Measurements from ENCODE around the gene DCTN3. TPM values are rescaled to one million over a fixed set of nuclear protein-coding genes. Genes with fewer than 3 reads are reported as not detected.

Gene DCTN3
- polyA plus RNA-seq, 2 donors, result 44.4 to 112 TPM

GRCh38 chr9:34656992-34657391 is 36.7 kb upstream of the DCTN3 start:
- H3K9me3 ChIP-seq (ENCODE audit: control insufficient read depth in 2 of 2, insufficient read depth in 1 of 2, low read depth in 1 of 2, low read length in 1 of 2), result no peaks in the 10 kb centered on the region
- no peak overlapping the region for H3K4me3 ChIP-seq (ENCODE audit: low read depth in 1 of 2, low read length in 2 of 2)
- peaks cover 4 to 35% of the 10 kb centered on the region in 2 donors for H3K4me1 ChIP-seq (ENCODE audit: control insufficient read depth in 2 of 2, insufficient read depth in 2 of 2, low read length in 1 of 2)
- WGBS, 2 donors, result 80 to 85% methylated on average over 5 of the region's 5 CpGs
- no peaks in the 10 kb centered on the region for H3K27me3 ChIP-seq (ENCODE audit: control insufficient read depth in 1 of 2, insufficient read depth in 2 of 2, low read length in 2 of 2)
- H3K27ac ChIP-seq (ENCODE audit: low read depth in 2 of 2, low read length in 1 of 2), result no peak overlapping the region
- H3K36me3 ChIP-seq (ENCODE audit: control insufficient read depth in 2 of 2, insufficient read depth in 2 of 2, low read length in 1 of 2), result peaks cover 0 to 2% of the 10 kb centered on the region in 2 donors

- WGBS, 2 donors, result 69 to 72% methylated on average over 5 of the region's 5 CpGs
- Histone ChIP-seq H3K27ac (ENCODE audit: low read depth in 2 of 2, low read length in 1 of 2) (peak overlapping the region in 1 of 2 donors; percentile 50), H3K36me3 (ENCODE audit: control insufficient read depth in 2 of 2, insufficient read depth in 2 of 2, low read length in 1 of 2) (peaks cover 0 to 3% of the 10 kb centered on the region in 2 donors), H3K27me3 (ENCODE audit: control insufficient read depth in 1 of 2, insufficient read depth in 2 of 2, low read length in 2 of 2) (no peaks in the 10 kb centered on the region), H3K9me3 (ENCODE audit: control insufficient read depth in 2 of 2, insufficient read depth in 1 of 2, low read depth in 1 of 2, low read length in 1 of 2) (no peaks in the 10 kb centered on the region), H3K4me3 (ENCODE audit: low read depth in 1 of 2, low read length in 2 of 2) (no peak overlapping the region), H3K4me1 (ENCODE audit: control insufficient read depth in 2 of 2, insufficient read depth in 2 of 2, low read length in 1 of 2) (peaks cover 3 to 35% of the 10 kb centered on the region in 2 donors)
These were observed 35.1 kb upstream of the DCTN3 start for GRCh38 chr9:34655394-34655793.

- Histone ChIP-seq H3K9me3 (ENCODE audit: control insufficient read depth in 2 of 2, insufficient read depth in 1 of 2, low read depth in 1 of 2, low read length in 1 of 2) (no peaks in the 10 kb centered on the region), H3K27ac (ENCODE audit: low read depth in 2 of 2, low read length in 1 of 2) (peak overlapping the region; percentile 43 to 63), H3K27me3 (ENCODE audit: control insufficient read depth in 1 of 2, insufficient read depth in 2 of 2, low read length in 2 of 2) (no peaks in the 10 kb centered on the region), H3K4me1 (ENCODE audit: control insufficient read depth in 2 of 2, insufficient read depth in 2 of 2, low read length in 1 of 2) (peaks cover 0 to 29% of the 10 kb centered on the region in 2 donors), H3K36me3 (ENCODE audit: control insufficient read depth in 2 of 2, insufficient read depth in 2 of 2, low read length in 1 of 2) (peaks cover 0 to 7% of the 10 kb centered on the region in 2 donors), H3K4me3 (ENCODE audit: low read depth in 1 of 2, low read length in 2 of 2) (no peak overlapping the region)
- WGBS, 2 donors, result 24 to 25% methylated on average over 11 of the region's 11 CpGs
These were observed 34.2 kb upstream of the DCTN3 start for GRCh38 chr9:34654323-34655051.

DNA sequence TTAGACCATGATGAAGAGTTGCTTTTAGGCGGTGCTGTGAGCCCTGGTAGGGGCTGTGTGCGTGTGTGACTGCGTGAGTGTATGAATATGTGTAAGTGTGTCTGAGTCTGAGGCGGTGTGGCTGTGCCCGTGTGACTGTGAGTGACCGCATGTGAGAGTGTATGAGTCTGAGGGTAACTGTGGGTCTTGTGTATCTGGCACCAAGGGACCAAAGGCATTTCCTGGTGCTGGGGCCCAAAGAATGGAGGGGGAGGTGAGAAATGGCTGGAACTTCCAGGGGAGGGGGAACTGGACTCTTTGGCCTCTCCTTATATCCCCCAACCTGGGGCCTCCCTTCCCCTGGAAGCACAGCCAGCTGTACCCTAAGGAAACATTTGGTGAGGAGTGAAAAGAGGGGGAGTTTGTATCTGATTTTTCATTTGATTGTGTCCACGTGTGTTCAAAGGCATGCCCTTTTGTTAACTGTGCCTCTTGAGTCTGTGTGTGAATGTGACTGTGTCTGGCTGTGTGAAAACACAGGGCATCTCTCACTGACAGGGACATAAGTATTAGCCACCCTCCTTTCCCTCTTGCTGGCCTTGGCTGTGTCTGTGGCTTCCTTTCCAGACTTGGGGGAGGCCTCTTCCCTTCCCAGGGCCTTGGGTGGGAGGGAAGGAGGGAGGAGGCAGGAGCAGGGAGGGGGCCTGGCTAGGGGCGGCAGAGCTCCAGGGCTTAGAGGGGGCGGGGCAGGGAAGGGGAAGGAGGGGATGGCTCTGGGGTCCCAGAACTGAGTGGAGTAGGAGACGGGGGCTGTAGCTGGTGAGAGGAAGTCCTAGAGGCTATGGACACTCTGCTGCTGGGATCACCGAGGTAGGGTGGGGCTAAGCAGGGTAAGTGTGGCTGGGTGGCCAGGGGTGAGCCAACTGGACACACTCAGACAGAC is 33.1 kb upstream of the DCTN3 start:
- peak overlapping the region; percentile 20 to 43 for H3K27ac ChIP-seq (ENCODE audit: low read depth in 2 of 2, low read length in 1 of 2)
- H3K9me3 ChIP-seq (ENCODE audit: control insufficient read depth in 2 of 2, insufficient read depth in 1 of 2, low read depth in 1 of 2, low read length in 1 of 2), result no peaks in the 10 kb centered on the region
- H3K4me3 ChIP-seq (ENCODE audit: low read depth in 1 of 2, low read length in 2 of 2), result no peak overlapping the region
- no peaks in the 10 kb centered on the region for H3K27me3 ChIP-seq (ENCODE audit: control insufficient read depth in 1 of 2, insufficient read depth in 2 of 2, low read length in 2 of 2)
- 52 to 57% methylated on average over 11 of the region's 11 CpGs for WGBS, 2 donors
- H3K36me3 ChIP-seq (ENCODE audit: control insufficient read depth in 2 of 2, insufficient read depth in 2 of 2, low read length in 1 of 2), result peaks cover 0 to 14% of the 10 kb centered on the region in 2 donors
- H3K4me1 ChIP-seq (ENCODE audit: control insufficient read depth in 2 of 2, insufficient read depth in 2 of 2, low read length in 1 of 2), result peaks cover 0 to 29% of the 10 kb centered on the region in 2 donors

DNA sequence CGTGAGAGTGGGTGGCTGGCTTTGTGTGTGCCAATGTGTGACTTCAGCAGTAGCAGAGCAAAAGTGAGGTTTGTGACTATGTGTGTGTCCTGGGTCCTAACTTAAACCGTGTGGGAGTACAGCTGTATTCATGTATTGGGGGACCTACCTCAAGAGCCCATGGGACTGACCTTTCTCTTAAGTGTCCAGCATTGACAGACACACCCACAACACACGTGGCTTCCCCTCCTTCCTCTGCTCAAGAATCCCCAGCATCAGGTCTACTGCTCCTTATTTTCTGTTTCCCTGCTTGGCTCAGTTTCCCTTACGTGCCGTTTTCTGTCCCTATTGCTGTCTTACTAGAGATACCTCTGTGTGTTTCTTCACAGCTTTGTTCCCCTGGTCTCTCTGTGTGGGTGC is 32.3 kb upstream of the DCTN3 start:
- WGBS, 2 donors, result 25 to 39% methylated on average over 5 of the region's 5 CpGs
- Histone ChIP-seq H3K27me3 (ENCODE audit: control insufficient read depth in 1 of 2, insufficient read depth in 2 of 2, low read length in 2 of 2) (no peaks in the 10 kb centered on the region), H3K36me3 (ENCODE audit: control insufficient read depth in 2 of 2, insufficient read depth in 2 of 2, low read length in 1 of 2) (peaks cover 0 to 16% of the 10 kb centered on the region in 2 donors), H3K9me3 (ENCODE audit: control insufficient read depth in 2 of 2, insufficient read depth in 1 of 2, low read depth in 1 of 2, low read length in 1 of 2) (no peaks in the 10 kb centered on the region), H3K27ac (ENCODE audit: low read depth in 2 of 2, low read length in 1 of 2) (peak overlapping the region; percentile 74 to 81), H3K4me3 (ENCODE audit: low read depth in 1 of 2, low read length in 2 of 2) (peak overlapping the region; percentile 25 to 34), H3K4me1 (ENCODE audit: control insufficient read depth in 2 of 2, insufficient read depth in 2 of 2, low read length in 1 of 2) (peaks cover 3 to 35% of the 10 kb centered on the region in 2 donors)

DNA sequence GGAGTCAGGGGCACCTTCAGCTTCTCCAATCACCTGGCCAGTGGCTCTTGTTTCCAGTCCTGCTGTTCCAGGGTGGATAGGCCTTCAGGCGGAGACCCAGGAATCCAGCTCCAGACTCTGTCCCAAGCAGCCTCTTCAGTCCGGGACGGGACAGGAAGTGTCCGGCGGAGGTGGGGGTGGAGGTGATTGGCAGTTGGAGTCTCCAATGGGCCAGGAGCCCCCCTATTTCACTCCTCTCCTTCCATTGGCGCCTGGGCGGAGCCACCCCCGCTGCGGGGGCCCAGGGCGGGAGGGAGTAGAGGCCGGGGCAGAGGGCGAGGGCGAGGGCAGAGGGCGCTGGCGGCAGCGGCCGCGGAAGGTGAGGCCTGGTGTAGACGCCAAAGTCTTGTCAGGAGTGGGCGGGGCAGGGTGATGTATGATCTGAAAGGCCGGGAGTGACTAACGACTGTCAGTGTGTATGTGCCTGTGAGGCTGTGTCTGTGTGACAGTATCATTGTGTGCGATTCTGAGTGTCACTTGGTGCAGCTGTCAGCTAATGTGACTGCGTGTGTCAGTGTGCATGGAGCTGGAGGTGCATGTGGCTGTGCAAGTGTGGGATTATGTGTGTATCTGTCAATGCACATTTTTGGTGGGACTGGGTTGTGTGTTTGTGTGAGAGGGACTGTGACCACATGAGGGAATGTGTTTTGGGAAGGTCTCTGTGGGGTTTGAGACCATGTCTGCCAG is 31.7 kb upstream of the DCTN3 start, which contains the start of gene IL11RA:
IL11RA (plus strand) TSS at position 310 of the 726 bp plus-strand sequence. CDS start 3,033 bp downstream, outside the sequence.
- Histone ChIP-seq H3K4me1 (ENCODE audit: control insufficient read depth in 2 of 2, insufficient read depth in 2 of 2, low read length in 1 of 2) (peaks cover 7 to 41% of the 10 kb centered on the region in 2 donors), H3K9me3 (ENCODE audit: control insufficient read depth in 2 of 2, insufficient read depth in 1 of 2, low read depth in 1 of 2, low read length in 1 of 2) (no peaks in the 10 kb centered on the region), H3K27me3 (ENCODE audit: control insufficient read depth in 1 of 2, insufficient read depth in 2 of 2, low read length in 2 of 2) (no peaks in the 10 kb centered on the region), H3K36me3 (ENCODE audit: control insufficient read depth in 2 of 2, insufficient read depth in 2 of 2, low read length in 1 of 2) (peaks cover 0 to 16% of the 10 kb centered on the region in 2 donors), H3K4me3 (ENCODE audit: low read depth in 1 of 2, low read length in 2 of 2) (peak within 1 kb of the TSS; percentile 25 to 34), H3K27ac (ENCODE audit: low read depth in 2 of 2, low read length in 1 of 2) (peak within 1 kb of the TSS; percentile 74 to 81)
- WGBS, 2 donors, result 11 to 14% methylated on average over 23 to 24 of the region's 24 CpGs

GRCh38 chr9:34651321-34651720 is 31.0 kb upstream of the DCTN3 start:
- no peaks in the 10 kb centered on the region for H3K9me3 ChIP-seq (ENCODE audit: control insufficient read depth in 2 of 2, insufficient read depth in 1 of 2, low read depth in 1 of 2, low read length in 1 of 2)
- no peak overlapping the region for H3K4me3 ChIP-seq (ENCODE audit: low read depth in 1 of 2, low read length in 2 of 2)
- H3K27ac ChIP-seq (ENCODE audit: low read depth in 2 of 2, low read length in 1 of 2), result peak overlapping the region; percentile 74 to 81
- 34 to 52% methylated on average over 4 of the region's 4 CpGs for WGBS, 2 donors
- no peaks in the 10 kb centered on the region for H3K27me3 ChIP-seq (ENCODE audit: control insufficient read depth in 1 of 2, insufficient read depth in 2 of 2, low read length in 2 of 2)
- H3K4me1 ChIP-seq (ENCODE audit: control insufficient read depth in 2 of 2, insufficient read depth in 2 of 2, low read length in 1 of 2), result peaks cover 10 to 38% of the 10 kb centered on the region in 2 donors
- H3K36me3 ChIP-seq (ENCODE audit: control insufficient read depth in 2 of 2, insufficient read depth in 2 of 2, low read length in 1 of 2), result peaks cover 0 to 16% of the 10 kb centered on the region in 2 donors

- 63% methylated on average over 5 of the region's 5 CpGs for WGBS, 2 donors
- Histone ChIP-seq H3K36me3 (ENCODE audit: control insufficient read depth in 2 of 2, insufficient read depth in 2 of 2, low read length in 1 of 2) (peaks cover 0 to 16% of the 10 kb centered on the region in 2 donors), H3K4me1 (ENCODE audit: control insufficient read depth in 2 of 2, insufficient read depth in 2 of 2, low read length in 1 of 2) (peaks cover 10 to 40% of the 10 kb centered on the region in 2 donors), H3K27ac (ENCODE audit: low read depth in 2 of 2, low read length in 1 of 2) (peak overlapping the region; percentile 74 to 81), H3K9me3 (ENCODE audit: control insufficient read depth in 2 of 2, insufficient read depth in 1 of 2, low read depth in 1 of 2, low read length in 1 of 2) (no peaks in the 10 kb centered on the region), H3K27me3 (ENCODE audit: control insufficient read depth in 1 of 2, insufficient read depth in 2 of 2, low read length in 2 of 2) (no peaks in the 10 kb centered on the region), H3K4me3 (ENCODE audit: low read depth in 1 of 2, low read length in 2 of 2) (no peak overlapping the region)
These were observed 30.5 kb upstream of the DCTN3 start for GRCh38 chr9:34650816-34651215.

GRCh38 chr9:34648673-34649072 is 28.4 kb upstream of the DCTN3 start:
- no peaks in the 10 kb centered on the region for H3K9me3 ChIP-seq (ENCODE audit: control insufficient read depth in 2 of 2, insufficient read depth in 1 of 2, low read depth in 1 of 2, low read length in 1 of 2)
- no peak overlapping the region for H3K4me3 ChIP-seq (ENCODE audit: low read depth in 1 of 2, low read length in 2 of 2)
- H3K36me3 ChIP-seq (ENCODE audit: control insufficient read depth in 2 of 2, insufficient read depth in 2 of 2, low read length in 1 of 2), result peaks cover 0 to 16% of the 10 kb centered on the region in 2 donors
- 93 to 95% methylated on average over 8 of the region's 8 CpGs for WGBS, 2 donors
- H3K4me1 ChIP-seq (ENCODE audit: control insufficient read depth in 2 of 2, insufficient read depth in 2 of 2, low read length in 1 of 2), result peaks cover 11 to 27% of the 10 kb centered on the region in 2 donors
- no peak overlapping the region for H3K27ac ChIP-seq (ENCODE audit: low read depth in 2 of 2, low read length in 1 of 2)
- no peaks in the 10 kb centered on the region for H3K27me3 ChIP-seq (ENCODE audit: control insufficient read depth in 1 of 2, insufficient read depth in 2 of 2, low read length in 2 of 2)
